Retina (tissue), 1 donor: ENCODE results near the gene PCED1A.

Experiments
- DNase-seq: peaks from one replicate; pipeline ENCODE4 v3.0.0-alpha.2; 2016

PCED1A gene

GRCh38 chr20:2801286-2801728 is 39.1 kb downstream of the PCED1A start:
- DNase-seq = no peak

DNA sequence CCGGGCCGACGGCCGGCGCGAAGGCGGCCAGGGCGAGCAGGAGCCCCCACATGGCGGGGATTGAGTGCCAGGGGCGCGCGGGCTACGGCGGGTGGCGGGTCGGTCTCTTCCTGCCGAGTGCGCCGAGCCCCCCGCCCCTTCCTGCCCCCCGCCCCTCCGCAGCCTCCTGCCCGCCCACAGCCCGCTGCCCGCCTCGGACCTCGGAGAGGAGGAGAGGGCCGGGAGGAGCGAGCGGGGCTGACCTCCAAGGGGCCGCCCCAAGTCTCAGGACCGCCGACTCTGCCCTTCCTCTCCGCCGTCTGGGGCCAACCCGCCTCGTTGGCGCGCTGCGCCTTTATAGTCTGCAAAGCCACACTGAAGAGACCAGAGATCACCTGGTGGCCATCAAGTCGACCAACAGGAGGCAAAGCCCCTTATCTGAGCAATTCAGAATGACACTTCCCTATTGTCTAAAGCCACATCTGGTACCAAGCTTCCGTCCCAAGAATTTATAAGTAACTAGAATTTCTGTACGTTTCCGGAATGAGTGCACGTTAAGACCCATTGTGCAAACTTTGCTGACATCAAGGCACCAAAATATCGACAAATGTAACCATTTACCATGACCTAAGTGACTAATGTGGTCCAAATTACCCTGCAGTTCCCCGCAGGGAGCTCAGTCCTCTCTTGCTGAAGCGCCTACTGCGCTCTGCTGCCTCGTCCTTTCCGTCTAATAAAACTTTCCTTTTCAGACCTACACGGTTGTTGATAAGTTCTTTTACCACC is 39.8 kb downstream of the PCED1A start, which contains the start of gene CPXM1:
TSS of gene CPXM1 (minus strand) at position 107 of the 765 bp plus-strand sequence. CDS start at position 52, 55 bp downstream.
- peak; percentile 85 for DNase-seq

- DNase-seq = peak; percentile 86
Observed at GRCh38 chr20:2799688-2800520, 40.6 kb downstream of the PCED1A start.

DNA sequence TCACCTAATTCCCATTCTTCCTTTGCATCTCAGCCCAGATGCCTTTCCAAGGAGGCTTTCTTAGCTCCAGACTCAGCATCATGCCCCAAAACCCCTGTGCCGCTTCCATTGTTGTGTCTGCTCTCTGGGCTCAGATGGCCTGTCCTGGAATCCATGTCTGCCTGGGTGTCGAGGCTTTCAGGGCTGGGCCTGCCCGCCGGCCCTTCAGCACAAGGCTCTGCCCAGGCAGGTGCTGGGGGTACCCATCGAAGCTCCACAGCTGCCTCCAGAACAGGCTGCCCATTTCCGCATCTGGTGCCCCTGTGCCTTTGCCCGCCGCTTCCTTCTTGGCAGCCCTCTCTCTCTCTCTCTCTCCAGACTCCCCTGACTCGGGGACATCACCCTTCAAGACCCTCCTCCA is 41.2 kb downstream of the PCED1A start:
- no peak for DNase-seq

GRCh38 chr20:2798814-2799213 is 41.6 kb downstream of the PCED1A start:
- DNase-seq = no peak

DNA sequence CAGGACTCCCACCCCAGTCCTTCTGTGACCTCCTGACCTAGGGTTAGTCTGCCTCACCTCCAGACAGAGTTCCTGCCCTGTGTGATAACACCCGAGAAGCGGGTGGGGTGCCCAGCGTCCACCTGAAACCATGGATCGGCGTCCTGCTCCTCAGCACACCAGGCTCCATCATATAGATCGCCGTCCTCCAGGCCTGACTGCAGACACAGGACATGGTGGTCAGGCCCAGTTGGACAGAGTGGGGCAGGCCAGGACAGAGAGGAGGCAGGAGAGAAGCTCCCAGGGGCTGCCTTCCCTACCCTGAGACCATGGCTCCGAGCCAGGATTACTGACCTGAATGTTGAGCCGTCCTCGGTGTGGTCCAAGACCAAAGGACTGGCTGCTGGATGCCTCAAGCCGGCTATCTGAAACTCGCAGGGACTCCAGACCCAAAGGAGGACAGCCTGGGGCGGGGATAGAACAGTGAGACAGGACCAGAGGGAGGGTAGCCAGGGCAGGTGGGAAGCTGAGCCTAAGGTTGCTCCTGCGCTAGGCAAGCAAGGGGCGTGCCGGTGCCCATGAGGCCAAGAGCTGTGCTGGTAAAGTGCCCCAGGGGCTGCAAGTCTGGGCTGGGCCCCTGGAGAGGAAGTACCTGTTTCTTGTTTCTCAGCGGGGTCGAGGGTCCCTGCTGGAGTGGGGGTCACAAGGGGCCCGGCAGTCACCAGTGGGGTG is 42.2 kb downstream of the PCED1A start:
- DNase-seq = no peak

GRCh38 chr20:2797136-2797983 is 43.1 kb downstream of the PCED1A start:
- DNase-seq = no peak

DNA sequence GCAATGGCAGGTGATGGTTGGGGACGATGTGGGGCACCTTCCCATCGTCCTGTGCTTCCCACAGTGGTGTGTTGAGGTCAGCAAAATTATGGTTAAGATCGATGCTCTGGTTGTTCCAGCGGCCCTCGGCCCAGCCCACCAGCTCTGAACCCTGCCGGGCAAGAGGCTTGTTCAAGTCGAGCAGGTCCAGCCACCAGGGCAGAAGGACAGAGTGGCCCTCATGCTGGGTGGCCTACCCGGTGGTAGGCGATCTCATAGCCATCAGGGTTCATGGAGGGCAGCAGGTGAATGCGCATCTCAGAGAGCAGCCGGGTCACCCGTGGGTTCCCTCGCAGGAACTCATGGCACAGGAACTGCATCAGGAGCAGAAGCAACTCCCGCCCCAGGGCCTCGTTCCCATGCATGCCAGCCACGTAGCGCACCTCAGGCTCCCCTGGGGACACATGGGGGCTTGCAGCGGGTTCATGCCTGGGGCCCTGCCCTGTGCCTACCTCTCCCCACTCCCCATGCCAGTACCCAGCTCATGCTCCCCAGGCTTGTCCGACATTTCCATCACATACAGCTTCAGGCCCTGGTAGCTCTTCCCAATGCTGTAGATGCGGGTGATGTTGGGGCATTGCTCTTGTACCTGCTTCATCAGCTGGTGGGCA is 44.3 kb downstream of the PCED1A start:
- no peak for DNase-seq

DNA sequence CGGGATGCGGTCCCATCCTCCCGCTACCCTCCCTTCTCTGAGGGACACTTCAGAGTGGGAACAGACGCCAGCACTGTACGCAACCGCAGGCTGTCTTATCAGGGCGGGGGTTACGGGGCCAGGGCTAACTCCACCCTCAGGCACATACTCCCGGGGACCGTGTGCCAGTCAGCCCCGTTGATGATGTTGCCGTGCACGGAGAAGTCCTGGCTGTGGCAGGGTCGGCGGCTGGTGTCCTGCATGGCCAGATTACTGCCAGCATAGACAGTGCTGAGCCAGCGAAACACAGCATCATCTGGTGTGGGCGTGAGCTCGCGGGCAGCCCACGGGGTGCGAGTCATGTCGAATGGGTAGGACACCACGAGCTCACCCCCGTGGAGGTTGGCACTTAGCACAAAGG is 45.0 kb downstream of the PCED1A start:
- no peak for DNase-seq

GRCh38 chr20:2794866-2795447 is 45.5 kb downstream of the PCED1A start:
- no peak for DNase-seq

DNA sequence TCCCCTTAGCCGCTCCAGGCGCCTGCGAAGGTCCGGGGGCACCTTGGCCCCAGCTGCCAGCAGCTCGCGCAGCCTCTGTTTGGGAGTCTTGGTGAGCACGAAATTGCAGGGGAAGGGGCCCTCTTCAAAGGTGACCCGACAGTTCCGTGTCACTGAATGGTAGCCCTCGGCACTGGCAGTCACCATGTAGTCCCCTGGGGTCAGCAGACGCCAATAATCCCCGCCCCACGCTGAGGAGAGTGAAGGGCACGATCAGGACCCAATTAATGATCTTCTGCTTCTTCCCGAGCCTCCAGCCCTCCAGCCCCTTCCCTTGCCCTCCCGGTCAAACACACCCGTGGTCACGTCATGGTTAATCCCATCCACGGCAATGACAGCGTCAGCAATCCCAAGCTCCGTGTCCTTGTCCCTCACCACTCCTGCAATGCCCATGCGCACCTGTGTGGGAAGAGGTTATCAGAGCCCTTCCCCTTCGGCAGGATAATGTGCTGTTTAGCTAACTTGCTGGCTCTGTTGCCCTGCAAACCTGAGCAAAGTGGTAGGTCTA is 46.2 kb downstream of the PCED1A start:
- peak; percentile 36 for DNase-seq

DNA sequence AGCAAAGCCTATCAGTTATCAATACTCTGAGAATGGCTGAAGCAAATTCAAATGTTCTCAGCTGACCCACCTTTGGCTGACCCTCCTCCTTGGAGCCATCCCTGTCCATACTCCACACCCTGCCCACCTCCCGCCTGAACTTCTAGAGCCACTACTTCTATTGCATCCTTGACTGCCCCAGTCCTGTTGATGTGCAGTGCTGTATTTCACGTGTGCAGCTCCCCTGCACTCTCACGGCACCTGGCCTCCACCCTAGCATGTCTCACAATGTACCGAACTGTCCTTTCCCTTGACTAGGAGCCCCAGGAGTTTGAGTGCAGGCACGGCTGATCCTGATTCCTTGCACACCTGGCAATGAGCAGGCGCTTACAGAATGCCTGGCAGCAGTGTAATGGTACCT is 47.0 kb downstream of the PCED1A start:
- DNase-seq = no peak
